Activated CD4-positive, alpha-beta memory T cell treated with anti-CD3 and anti-CD28 coated beads for 36 hours (primary cell): ENCODE results near the gene REM2. TPM values are rescaled to one million over a fixed set of nuclear protein-coding genes. Genes with fewer than 3 reads are reported as not detected.

Source experiments
- CTCF ChIA-PET: fragments of 350-600 bp; sonication (Branson Sonifier 250); formaldehyde crosslinking; loops from one replicate; lab custom pipeline; 2021; ENCODE audit warnings: antibody characterized with exemption, inconsistent platforms; lab: Charles Lee
- POLR2A ChIA-PET: fragments of 350-600 bp; sonication (Branson Sonifier 250); formaldehyde crosslinking; loops from one replicate; lab custom pipeline; 2021; ENCODE audit warnings: antibody characterized with exemption; lab: Charles Lee
- DNase-seq: peaks from one replicate; pipeline ENCODE4 v3.0.0-alpha.2; 2020
- H3K27ac Mint-ChIP-seq: one replicate; pipeline ENCODE4 v1.8.0; 2021; ENCODE audit warnings: mixed read lengths
- H3K27me3 Mint-ChIP-seq: one replicate; pipeline ENCODE4 v1.8.0; 2021; ENCODE audit warnings: mixed read lengths
- H3K36me3 Mint-ChIP-seq: one replicate; pipeline ENCODE4 v1.8.0; 2021; ENCODE audit warnings: mixed read lengths
- H3K4me1 Mint-ChIP-seq: one replicate; pipeline ENCODE4 v1.8.0; 2021; ENCODE audit warnings: low read depth, mixed read lengths
- H3K4me3 Mint-ChIP-seq: one replicate; pipeline ENCODE4 v1.8.0; 2021; ENCODE audit warnings: mild to moderate bottlenecking, mixed read lengths
- H3K9me3 Mint-ChIP-seq: one replicate; pipeline ENCODE4 v1.8.0; 2021; ENCODE audit warnings: mixed read lengths
- intact Hi-C: fragments of 100-400 bp; cut with micrococcal nuclease; formaldehyde crosslinking; loops from one replicate; pipeline ENCODE4 v1.15.1; 2023
- total RNA-seq, 2 experiments: library from RNA; stranded (reverse); gene quantifications; one replicate each; pipeline ENCODE4 v1.2.3, GENCODE V29; 2021

REM2 gene
- total RNA-seq, 2 experiments from 2014 or later: 0.36 to 0.77 TPM

- ChIA-PET CTCF (interaction anchor here (0.8 to 4.4 kb wide), 7 partner anchors 11 to 294 kb away, joined by 3 to 22 read pairs (median 5); no protein-coding TSS in a partner anchor), POLR2A (no interaction called here)
- peaks cover 3% of the 10 kb centered on the region for H3K27me3 Mint-ChIP-seq
- peak; percentile 55 for DNase-seq
- H3K36me3 Mint-ChIP-seq: no peaks in the 10 kb centered on the region
- H3K4me3 Mint-ChIP-seq: no peak overlapping the region
- H3K9me3 Mint-ChIP-seq: no peaks in the 10 kb centered on the region
- H3K27ac Mint-ChIP-seq: no peak overlapping the region
- intact Hi-C loops: no loop called here
- H3K4me1 Mint-ChIP-seq: peaks cover 21% of the 10 kb centered on the region
Observed at GRCh38 chr14:22865424-22866405, 17.3 kb upstream of the REM2 start.

- POLR2A ChIA-PET: no interaction called here
- H3K9me3 Mint-ChIP-seq: no peaks in the 10 kb centered on the region
- intact Hi-C loops: no loop called here
Observed at GRCh38 chr14:22866874-22867273, 16.1 kb upstream of the REM2 start.

GRCh38 chr14:22870811-22871223 is 12.2 kb upstream of the REM2 start:
- CTCF ChIA-PET: interaction anchor here (0.6 to 6.4 kb wide), 17 partner anchors 9 to 1414 kb away, joined by 3 to 115 read pairs (median 5); partner anchors contain the start of genes RBM23 and REM2
- intact Hi-C loops: loop anchor here (1.0 kb wide), 8 partner anchors 16 to 315 kb away; partner anchors contain the start of genes DAD1, HAUS4, MRPL52 and PRMT5
- peak overlapping the region; percentile 100 for H3K27ac Mint-ChIP-seq
- H3K9me3 Mint-ChIP-seq: no peaks in the 10 kb centered on the region
- peaks cover 19% of the 10 kb centered on the region for H3K36me3 Mint-ChIP-seq
- peaks cover 36% of the 10 kb centered on the region for H3K4me1 Mint-ChIP-seq
- DNase-seq: no peak
- POLR2A ChIA-PET: interaction anchor here (0.7 to 2.7 kb wide), 13 partner anchors 11 to 340 kb away, joined by 3 to 16 read pairs (median 4); partner anchors contain the start of genes ACIN1, DAD1, MRPL52 and OXA1L
- peak overlapping the region; percentile 88 for H3K4me3 Mint-ChIP-seq
- no peaks in the 10 kb centered on the region for H3K27me3 Mint-ChIP-seq

More at GRCh38 chr14:22866874-22867273, 16.1 kb upstream of the REM2 start:
- H3K27me3 Mint-ChIP-seq: peaks cover 1% of the 10 kb centered on the region
- peaks cover 24% of the 10 kb centered on the region for H3K4me1 Mint-ChIP-seq
- no peak overlapping the region for H3K27ac Mint-ChIP-seq
- no peaks in the 10 kb centered on the region for H3K36me3 Mint-ChIP-seq
- CTCF ChIA-PET: interaction anchor here (1.4 to 2.1 kb wide), 2 partner anchors 14 to 214 kb away, joined by 5 read pairs; no protein-coding TSS in a partner anchor
- no peak overlapping the region for H3K4me3 Mint-ChIP-seq
- DNase-seq: no peak

GRCh38 chr14:22871224-22872032 is 11.6 kb upstream of the REM2 start, which contains the start of gene LRP10:
Gene LRP10, plus strand, starts transcription at chr14:22871740. Its CDS starts 564 bp downstream, at chr14:22872304.
- ChIA-PET POLR2A (interaction anchor here (0.7 to 2.7 kb wide), 15 partner anchors 11 to 340 kb away, joined by 3 to 16 read pairs (median 4); partner anchors contain the start of genes ACIN1, DAD1, MRPL52 and OXA1L), CTCF (interaction anchor here (0.6 to 6.4 kb wide), 28 partner anchors 9 to 1414 kb away, joined by 3 to 115 read pairs (median 5); partner anchors contain the start of genes RBM23 and REM2)
- intact Hi-C loops: loop anchor here (1.0 kb wide), 9 partner anchors 16 to 315 kb away; partner anchors contain the start of genes DAD1, HAUS4, MRPL52 and PRMT5
- peak; percentile 91 for DNase-seq
- Mint-ChIP-seq H3K27ac (peak within 1 kb of the TSS; percentile 100), H3K4me1 (peaks cover 36% of the 10 kb centered on the region), H3K27me3 (no peaks in the 10 kb centered on the region), H3K36me3 (peaks cover 24% of the 10 kb centered on the region), H3K4me3 (peak within 1 kb of the TSS; percentile 88), H3K9me3 (no peaks in the 10 kb centered on the region)

- ChIA-PET CTCF (interaction anchor here (0.6 to 6.4 kb wide), 34 partner anchors 9 to 894 kb away, joined by 3 to 115 read pairs (median 4); partner anchors contain the start of genes DAD1, HAUS4, PRMT5 and RBM23), POLR2A (interaction anchor here (0.5 to 2.7 kb wide), 12 partner anchors 10 to 316 kb away, joined by 3 to 16 read pairs (median 6); partner anchors contain the start of genes DAD1, MRPL52, OXA1L and RBM23)
- H3K36me3 Mint-ChIP-seq: peaks cover 24% of the 10 kb centered on the region
- intact Hi-C loops: loop anchor here (1.0 kb wide), 1 partner anchor 28 kb away; no protein-coding TSS in a partner anchor
- DNase-seq: peak; percentile 84
- H3K27ac Mint-ChIP-seq: peak overlapping the region; percentile 100
- H3K27me3 Mint-ChIP-seq: no peaks in the 10 kb centered on the region
- no peaks in the 10 kb centered on the region for H3K9me3 Mint-ChIP-seq
- peak overlapping the region; percentile 88 for H3K4me3 Mint-ChIP-seq
- peaks cover 33% of the 10 kb centered on the region for H3K4me1 Mint-ChIP-seq
Observed at GRCh38 chr14:22872033-22872832, 10.8 kb upstream of the REM2 start.

- H3K27ac Mint-ChIP-seq: peak overlapping the region; percentile 90
- H3K36me3 Mint-ChIP-seq: peaks cover 30% of the 10 kb centered on the region
- H3K9me3 Mint-ChIP-seq: no peaks in the 10 kb centered on the region
- no peak for DNase-seq
- POLR2A ChIA-PET: interaction anchor here (0.5 to 2.7 kb wide), 10 partner anchors 9 to 284 kb away, joined by 3 to 16 read pairs (median 4); partner anchors contain the start of genes DAD1, OXA1L, PRMT5 and RBM23
- intact Hi-C loops: loop anchor here (1.0 kb wide), 1 partner anchor 27 kb away; no protein-coding TSS in a partner anchor
- peak overlapping the region; percentile 88 for H3K4me3 Mint-ChIP-seq
- CTCF ChIA-PET: interaction anchor here (0.6 to 6.4 kb wide), 33 partner anchors 10 to 316 kb away, joined by 3 to 115 read pairs (median 4); partner anchors contain the start of genes DAD1, HAUS4, PRMT5 and RBM23
- H3K4me1 Mint-ChIP-seq: peaks cover 33% of the 10 kb centered on the region
- no peaks in the 10 kb centered on the region for H3K27me3 Mint-ChIP-seq
Observed at GRCh38 chr14:22872833-22873520, 10.0 kb upstream of the REM2 start.

GRCh38 chr14:22875003-22875747 is 7.8 kb upstream of the REM2 start:
- intact Hi-C loops: no loop called here
- no peaks in the 10 kb centered on the region for H3K9me3 Mint-ChIP-seq
- ChIA-PET POLR2A (no interaction called here), CTCF (interaction anchor here (0.6 to 6.4 kb wide), 2 partner anchors 9 to 110 kb away, joined by 3 to 115 read pairs; partner anchors contain the start of gene REM2)
- H3K4me1 Mint-ChIP-seq: peaks cover 29% of the 10 kb centered on the region
- no peak overlapping the region for H3K4me3 Mint-ChIP-seq
- DNase-seq: no peak
- H3K27ac Mint-ChIP-seq: no peak overlapping the region
- no peaks in the 10 kb centered on the region for H3K27me3 Mint-ChIP-seq
- peaks cover 36% of the 10 kb centered on the region for H3K36me3 Mint-ChIP-seq

- POLR2A ChIA-PET: no interaction called here
- intact Hi-C loops: no loop called here
- H3K36me3 Mint-ChIP-seq: peaks cover 36% of the 10 kb centered on the region
- no peaks in the 10 kb centered on the region for H3K27me3 Mint-ChIP-seq
- H3K4me3 Mint-ChIP-seq: no peak overlapping the region
- DNase-seq: no peak
- H3K4me1 Mint-ChIP-seq: peaks cover 23% of the 10 kb centered on the region
- H3K27ac Mint-ChIP-seq: no peak overlapping the region
- CTCF ChIA-PET: interaction anchor here (1.4 kb wide), 2 partner anchors 9 to 24 kb away, joined by 3 to 4 read pairs; no protein-coding TSS in a partner anchor
- H3K9me3 Mint-ChIP-seq: no peaks in the 10 kb centered on the region
Observed at GRCh38 chr14:22875748-22876319, 7.2 kb upstream of the REM2 start.

- Mint-ChIP-seq H3K27ac (no peak overlapping the region), H3K4me3 (no peak overlapping the region), H3K36me3 (peaks cover 36% of the 10 kb centered on the region), H3K27me3 (no peaks in the 10 kb centered on the region), H3K9me3 (no peaks in the 10 kb centered on the region), H3K4me1 (peaks cover 25% of the 10 kb centered on the region)
- CTCF ChIA-PET: interaction anchor here (1.4 kb wide), 2 partner anchors 8 to 23 kb away, joined by 3 to 4 read pairs; no protein-coding TSS in a partner anchor
- POLR2A ChIA-PET: no interaction called here
- no peak for DNase-seq
- intact Hi-C loops: no loop called here
Observed at GRCh38 chr14:22877000-22877501, 6.0 kb upstream of the REM2 start.
